Measurements from ENCODE around the gene RILPL1.
A peak's percentile ranks its signal among the peaks of the same experiment; 100 is the strongest.
"Not testable (repeated sequence)": the region's sequence is repeated elsewhere in the genome, so short reads cannot be mapped to it uniquely, and the experiment has no call there.

Gene RILPL1

DNA sequence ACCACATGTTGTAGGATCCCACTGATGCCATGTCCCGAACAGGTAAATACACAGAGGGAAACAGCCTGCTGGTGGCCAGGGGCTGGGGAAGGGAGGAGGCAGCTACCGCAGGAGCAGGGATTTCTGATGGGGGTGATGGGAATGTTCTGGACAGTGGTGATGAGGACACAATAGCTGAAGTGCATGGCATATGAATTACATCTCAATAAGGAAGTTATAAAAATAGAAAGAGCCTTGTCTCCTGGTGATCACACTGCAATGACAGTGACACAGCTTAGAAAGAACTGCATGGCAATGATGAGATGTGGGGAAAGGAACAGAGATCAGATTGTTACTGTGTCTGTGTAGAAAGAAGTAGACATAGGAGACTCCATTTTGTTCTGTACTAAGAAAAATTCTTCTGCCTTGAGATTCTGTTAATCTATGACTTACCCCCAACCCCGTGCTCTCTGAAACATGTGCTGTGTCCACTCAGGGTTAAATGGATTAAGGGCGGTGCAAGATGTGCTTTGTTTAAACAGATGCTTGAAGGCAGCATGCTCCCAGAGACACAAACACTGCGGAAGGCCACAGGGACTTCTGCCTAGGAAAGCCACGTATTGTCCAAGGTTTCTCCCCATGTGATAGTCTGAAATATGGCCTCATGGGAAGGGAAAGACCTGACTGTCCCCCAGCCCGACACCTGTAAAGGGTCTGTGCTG is 41.0 kb downstream of the RILPL1 start:
- not testable (repeated sequence) for DNase-seq

GRCh38 chr12:123491481-123491880 is 42.0 kb downstream of the RILPL1 start:
- no peak for DNase-seq

DNA sequence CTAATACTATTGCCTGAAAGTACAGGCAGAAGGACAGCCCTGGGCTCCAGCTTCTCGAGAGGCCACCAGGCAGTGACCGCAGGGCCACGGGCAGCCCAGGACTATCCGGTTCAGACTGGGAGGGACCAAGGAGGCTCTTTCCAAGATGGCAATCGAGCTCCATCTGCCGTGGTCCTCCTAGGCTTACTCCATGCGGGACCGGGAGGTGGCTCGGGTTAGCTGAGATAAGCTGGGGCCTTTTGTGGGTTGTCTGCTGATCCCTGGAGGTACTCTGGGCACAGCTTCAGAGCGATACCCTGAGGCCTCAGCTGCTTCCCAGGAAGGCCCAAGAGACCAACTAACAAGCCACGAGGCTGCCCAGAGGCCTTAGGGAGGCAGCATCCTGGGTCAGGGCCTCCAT is 42.5 kb downstream of the RILPL1 start:
- no peak for DNase-seq

GRCh38 chr12:123490089-123490488 is 43.4 kb downstream of the RILPL1 start:
- DNase-seq = no peak

DNA sequence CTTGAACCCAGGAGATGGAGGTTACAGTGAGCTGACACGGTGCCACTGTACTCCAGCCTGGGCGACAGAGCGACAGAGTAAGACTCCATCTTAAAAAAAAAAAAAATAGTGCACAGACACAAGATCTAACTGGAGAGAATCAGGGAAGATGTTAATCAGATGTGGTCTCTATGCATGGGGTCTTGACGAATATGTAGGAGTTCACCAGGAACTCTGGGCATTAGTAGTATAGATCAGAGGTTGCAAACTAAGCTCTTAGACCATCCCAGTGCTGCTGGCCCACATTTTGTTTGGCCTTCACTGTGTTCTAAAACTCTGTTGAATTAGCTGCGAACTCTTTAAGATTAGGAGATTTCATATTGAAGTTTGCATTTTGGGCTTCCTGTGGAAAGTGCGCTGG is 43.9 kb downstream of the RILPL1 start:
- DNase-seq = no peak

DNA sequence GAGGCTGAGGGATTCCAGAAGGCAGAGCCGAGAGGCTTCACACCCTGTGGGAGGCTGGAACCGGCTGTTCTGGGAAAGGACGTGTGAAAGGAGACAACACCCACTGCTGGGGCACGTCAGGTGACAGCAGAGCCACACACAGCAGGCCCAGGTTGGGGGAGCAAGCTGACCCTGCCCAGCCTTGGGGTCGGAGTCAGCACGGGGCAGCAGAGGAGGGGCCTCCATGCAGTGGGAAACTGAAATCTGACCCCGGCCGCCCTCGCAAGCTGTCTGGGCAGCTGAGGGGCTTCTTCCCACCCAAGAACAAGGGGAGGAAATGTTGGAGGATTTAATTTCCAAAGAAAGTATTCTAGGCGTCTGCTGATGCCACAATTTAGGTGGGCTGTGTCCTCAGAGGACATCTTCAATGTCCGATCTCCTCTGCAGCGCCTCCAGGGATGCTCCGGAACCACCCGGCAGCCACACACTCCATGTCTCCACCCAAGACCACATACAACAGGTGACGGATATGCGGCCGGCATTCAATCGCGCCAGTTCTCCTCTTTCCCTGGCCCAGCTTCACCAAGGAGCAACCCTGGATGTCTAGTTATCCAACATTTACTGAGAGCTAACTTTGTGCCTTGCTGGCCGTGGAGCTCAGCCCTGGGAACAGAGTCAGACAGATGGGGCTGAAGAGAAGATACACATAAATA is 44.8 kb downstream of the RILPL1 start:
- no peak for DNase-seq

DNA sequence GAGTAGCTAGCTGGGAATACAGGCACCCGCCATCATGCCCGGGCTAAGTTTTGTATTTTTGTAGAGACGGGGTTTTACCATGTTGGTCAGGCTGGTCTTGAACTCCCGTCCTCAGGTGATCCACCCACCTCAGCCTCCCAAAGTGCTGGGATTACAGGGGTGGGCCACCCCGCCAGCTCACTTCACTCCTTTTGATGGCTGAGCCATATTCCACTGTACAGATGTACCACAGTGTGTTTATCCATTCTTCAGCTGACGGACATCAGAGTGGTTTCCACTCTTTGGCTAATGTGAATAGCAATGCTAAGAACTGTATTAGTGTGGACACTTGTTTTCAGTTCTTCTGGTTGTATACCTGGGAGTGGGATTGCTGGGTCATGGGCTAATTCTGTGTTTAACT is 46.1 kb downstream of the RILPL1 start:
- no peak for DNase-seq

DNA sequence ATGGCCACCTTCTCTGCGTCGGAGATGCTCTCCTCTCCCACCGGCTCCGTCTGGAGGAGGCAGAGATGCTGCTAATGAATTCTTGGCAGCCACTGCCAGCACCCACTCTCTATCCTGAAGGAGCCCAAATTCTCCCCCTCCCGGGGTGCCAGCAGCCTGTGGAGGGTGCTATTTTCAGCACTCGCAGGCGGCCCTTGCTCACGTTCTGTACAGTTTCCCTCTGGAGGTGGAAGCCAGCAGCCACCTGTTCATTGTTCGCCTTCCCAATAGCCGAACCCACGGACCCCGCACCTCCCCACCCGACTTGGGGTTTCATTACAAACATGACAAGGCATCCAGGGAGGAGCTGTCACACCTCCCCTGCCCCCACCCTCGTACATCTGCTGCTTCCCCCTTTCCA is 47.8 kb downstream of the RILPL1 start:
- DNase-seq = no peak

DNA sequence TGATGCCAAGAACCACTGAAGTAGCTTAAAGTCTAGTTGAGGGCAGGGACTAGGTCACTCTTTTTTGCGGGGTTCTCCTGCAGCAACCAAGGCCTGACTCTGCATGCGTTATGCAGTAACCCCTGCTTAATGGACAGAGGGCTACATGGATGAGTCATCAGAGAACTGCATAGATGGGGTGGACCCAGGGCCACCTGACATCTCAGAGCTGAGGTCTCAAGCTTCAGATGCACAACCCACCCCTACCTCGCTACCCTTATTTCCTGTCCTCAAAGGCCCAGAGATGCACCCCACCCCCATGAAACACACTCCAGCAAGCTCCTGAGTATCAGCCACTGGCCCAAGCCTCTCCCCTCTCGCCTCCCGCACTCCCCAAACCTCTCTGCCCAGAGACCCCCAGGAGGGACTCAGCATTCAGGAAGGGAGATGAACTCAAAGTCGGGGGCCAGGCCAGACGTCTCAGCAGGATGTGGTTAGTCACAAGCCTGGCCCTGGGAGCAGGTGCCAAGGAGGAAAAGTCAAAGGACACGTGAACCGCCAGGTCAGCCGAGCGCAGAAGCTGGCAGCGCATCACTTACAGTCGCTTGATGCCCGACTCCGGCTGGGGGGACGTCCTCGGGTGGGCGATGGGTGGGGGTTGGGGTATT is 49.8 kb downstream of the RILPL1 start:
- DNase-seq = peak; percentile 7 to 13

- DNase-seq = no peak
Observed at GRCh38 chr12:123482876-123483275, 50.6 kb downstream of the RILPL1 start.

DNA sequence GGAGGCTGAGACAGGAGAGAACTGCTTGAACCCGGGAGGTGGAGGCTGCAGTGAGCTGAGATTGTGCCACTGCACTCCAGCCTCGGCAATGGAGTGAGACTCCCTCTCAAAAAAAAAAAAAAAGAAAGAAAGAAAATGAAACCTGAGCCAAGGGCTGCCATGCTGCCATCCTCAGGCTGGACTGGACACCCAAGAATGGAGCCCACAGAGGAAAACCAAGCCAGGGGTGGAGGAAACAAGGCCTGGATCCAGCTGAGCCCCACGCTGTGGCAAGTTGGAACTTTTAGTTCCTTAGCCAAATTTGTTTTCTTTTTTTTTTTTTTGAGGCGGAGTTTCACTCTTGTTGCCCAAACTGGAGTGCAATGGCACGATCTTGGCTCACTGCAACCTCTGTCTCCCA is 52.3 kb downstream of the RILPL1 start:
- DNase-seq = not testable (repeated sequence)

GRCh38 chr12:123479442-123480180 is 53.9 kb downstream of the RILPL1 start:
- no peak for DNase-seq

DNA sequence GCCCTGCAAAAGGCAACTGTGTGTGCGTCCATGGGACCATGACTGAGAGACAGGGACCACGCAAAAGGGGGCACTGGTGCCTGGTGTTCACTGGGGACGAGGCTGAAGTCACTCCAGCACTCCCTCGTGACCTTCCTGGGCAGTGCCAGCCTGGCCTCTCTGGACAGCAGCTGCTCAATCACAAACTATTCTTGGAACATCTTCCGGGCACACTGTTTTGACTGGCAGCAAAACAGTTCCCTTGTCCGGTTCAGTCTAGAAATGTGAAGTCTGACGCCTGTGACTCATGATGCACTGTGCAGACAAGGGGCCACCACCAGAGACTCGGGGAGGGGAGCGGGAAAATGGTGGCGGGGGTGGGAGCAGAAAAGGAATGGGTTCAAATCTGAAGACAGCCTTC is 54.8 kb downstream of the RILPL1 start:
- no peak for DNase-seq

DNA sequence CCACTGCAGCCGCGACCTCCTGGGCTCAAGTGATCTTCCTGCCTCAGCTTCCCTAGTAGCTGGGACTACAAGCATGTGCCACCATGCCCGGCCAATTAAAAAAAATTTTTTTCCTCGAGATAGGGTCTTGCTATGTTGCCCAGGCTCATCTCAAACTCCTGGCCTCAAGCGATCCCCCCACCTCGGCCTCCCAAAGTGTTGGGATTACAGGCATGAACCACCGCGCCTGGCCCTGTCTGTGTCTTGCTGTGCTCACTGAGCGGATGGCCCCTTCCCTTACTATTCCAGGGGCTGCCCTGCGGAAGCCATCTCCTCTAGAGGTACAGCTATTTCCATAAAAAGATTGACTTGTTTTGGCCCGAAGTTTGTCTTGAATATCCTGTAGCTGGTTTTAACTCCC is 55.5 kb downstream of the RILPL1 start:
- no peak for DNase-seq

DNA sequence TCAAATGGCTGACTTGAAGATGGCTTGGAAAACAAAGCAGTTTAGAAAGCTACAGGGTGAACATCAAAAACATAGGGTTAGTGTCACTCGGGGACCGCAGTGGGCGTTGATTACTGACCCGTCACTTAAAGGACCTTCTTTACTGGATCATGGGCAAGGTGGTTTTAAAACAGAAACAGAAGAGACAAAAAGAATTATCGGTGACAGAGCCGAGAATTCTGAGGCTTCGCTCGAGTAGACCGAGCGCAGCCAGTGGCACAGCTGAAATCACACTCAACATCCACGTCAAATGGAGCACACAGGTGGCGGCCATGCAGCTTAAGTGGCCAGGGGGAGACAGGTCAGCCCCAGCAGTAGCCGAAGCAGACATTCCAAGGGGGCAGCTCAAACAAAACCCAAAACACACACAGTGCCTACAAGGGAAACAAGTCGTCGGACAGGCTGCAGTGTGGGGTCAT is 58.2 kb downstream of the RILPL1 start:
- no peak for DNase-seq

GRCh38 chr12:123474485-123475245 is 58.9 kb downstream of the RILPL1 start:
- peak; percentile 19 to 39 for DNase-seq

DNA sequence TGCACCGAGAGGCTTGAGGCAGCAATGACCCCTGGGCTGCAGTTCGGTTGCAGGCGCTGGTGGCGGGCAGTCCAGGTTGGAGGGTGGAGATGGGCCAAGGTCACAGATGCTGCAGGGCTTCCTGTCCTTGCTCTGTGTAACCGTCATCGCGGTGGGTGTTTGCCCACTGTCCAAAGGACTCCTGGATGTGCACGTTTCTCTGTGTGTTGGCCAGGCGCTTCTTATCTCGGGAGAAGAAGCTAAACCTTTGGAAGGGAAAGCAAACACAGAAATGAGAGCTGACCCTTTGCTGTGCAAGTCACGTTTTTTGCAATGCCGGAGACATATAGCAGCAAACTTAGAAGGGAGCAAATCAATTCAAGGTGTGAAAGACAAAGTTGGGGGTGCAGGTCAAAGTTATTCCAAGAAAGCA is 61.1 kb downstream of the RILPL1 start:
- no peak for DNase-seq

DNA sequence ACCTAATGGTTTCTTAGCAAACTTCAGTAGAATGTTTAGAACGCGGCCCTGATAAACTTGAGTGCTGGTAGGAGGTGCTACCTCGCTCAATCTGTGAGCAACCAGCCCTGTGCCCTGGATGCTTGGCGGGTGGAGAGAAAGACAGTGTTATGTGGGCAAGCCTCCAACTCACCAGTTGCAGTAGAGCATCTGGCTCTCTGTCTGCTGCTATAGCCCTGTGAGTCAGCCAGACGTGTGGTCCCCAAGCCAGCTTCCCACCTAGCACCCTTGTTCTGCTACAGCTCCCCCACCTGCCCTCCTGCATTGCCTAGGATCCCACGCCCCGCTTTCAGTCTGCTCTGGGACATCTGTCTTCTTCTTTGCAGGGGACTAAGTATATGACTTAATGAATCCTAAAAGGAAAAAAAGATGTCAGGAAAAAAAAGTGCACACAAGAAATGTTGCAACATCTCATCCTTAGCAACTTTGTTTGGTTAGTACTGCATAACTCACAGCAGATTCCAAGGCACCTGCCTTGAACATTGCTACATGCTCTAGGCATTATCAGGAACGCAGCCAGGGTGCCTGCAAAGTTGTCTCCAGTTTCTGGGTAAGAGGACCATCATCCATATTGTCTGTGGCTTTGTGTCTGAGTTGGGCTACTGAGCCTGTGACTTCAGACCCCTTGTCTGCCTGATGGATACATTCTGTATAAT is 62.0 kb downstream of the RILPL1 start:
- no peak for DNase-seq

DNA sequence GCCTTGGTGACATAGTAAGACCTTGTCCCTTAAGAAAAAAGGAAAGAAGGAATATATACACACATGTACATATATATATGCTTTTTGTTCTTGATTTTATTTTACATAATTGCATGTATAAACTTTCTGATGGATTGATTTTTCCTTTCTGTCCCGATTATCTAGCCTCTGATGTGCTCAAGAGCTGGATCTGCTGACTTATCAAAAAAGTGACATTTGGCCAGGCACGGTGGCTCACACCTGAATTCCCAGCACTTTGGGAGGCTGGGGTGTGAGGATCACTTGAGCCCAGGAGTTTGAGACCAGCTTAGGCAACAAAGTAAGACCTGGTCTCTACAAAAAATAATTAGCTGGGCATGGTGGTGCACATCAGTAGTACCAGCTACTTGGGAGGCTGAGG is 63.5 kb downstream of the RILPL1 start:
- DNase-seq = no peak

- peak in 1 of 2 donors; percentile 66 for DNase-seq
Observed at GRCh38 chr12:123468786-123469185, 64.7 kb downstream of the RILPL1 start.

DNA sequence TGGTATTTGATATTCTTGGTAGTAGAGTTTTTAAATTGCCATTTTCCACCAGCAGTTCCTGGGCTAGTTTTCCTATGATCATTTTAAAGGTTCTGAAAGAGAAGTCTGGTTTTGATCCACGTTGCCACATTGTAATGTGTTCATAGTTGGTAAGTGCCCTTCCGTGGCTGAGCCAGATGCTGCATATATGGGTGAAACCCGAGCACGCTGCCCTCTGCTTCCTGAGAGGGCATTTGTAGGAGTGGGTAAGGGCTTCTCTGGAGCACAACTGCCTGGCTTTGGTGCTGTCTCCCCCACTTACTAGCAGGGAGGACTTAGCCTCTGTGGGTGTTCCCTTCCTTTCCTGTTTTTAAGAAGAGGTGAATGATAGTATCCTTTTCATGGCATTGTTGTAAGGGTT is 68.4 kb downstream of the RILPL1 start:
- no peak for DNase-seq

DNA sequence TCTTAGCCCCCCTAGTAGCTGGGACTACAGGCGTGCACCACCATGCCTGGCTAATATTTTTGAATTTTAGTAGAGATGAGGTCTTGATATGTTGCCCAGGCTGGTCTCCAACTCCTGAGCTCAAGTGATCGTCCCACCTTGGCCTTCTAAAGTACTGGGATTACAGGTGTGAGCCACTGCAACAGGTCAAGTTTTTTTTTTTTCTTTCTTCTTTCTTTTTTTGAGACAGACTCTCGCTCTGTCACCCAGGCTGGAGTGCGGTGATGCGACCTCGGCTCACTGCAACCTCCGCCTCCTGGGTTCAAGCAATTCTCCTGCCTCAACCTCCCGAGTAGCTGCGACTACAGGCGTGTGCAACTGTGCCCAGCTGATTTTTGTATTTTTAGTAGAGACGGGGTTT is 70.3 kb downstream of the RILPL1 start:
- not testable (repeated sequence) for DNase-seq
